Epithelial cell of proximal tubule (primary cell): Measurements from ENCODE around the gene CRK. TPM values are rescaled to one million over a fixed set of nuclear protein-coding genes. Genes with fewer than 3 reads are reported as not detected.

Experiments
- DNase-seq: peaks from one replicate; pipeline ENCODE4 v3.0.0-alpha.2; 2011; ENCODE audit warnings: low read depth
- H3K4me3 ChIP-seq: 2 replicates; pipeline ENCODE4 v1.5.1; 2011; ENCODE audit warnings: low read depth, mild to moderate bottlenecking, low read length
- total RNA-seq: library from RNA; depleted of rRNA; stranded (reverse); fragments of >200 nt; gene quantifications from 2 replicates; pipeline ENCODE4 v1.2.3, GENCODE V29; 2015
- TF ChIP-seq, protein P1 (sequence below): conservative IDR thresholded peaks from 2 replicates; pipeline ENCODE4 v1.5.1; 2012; ENCODE audit warnings: low read depth, mild to moderate bottlenecking, low read length

The CRK gene
- total RNA-seq, 1 donor from 2014 or later = 57.1 TPM

DNA sequence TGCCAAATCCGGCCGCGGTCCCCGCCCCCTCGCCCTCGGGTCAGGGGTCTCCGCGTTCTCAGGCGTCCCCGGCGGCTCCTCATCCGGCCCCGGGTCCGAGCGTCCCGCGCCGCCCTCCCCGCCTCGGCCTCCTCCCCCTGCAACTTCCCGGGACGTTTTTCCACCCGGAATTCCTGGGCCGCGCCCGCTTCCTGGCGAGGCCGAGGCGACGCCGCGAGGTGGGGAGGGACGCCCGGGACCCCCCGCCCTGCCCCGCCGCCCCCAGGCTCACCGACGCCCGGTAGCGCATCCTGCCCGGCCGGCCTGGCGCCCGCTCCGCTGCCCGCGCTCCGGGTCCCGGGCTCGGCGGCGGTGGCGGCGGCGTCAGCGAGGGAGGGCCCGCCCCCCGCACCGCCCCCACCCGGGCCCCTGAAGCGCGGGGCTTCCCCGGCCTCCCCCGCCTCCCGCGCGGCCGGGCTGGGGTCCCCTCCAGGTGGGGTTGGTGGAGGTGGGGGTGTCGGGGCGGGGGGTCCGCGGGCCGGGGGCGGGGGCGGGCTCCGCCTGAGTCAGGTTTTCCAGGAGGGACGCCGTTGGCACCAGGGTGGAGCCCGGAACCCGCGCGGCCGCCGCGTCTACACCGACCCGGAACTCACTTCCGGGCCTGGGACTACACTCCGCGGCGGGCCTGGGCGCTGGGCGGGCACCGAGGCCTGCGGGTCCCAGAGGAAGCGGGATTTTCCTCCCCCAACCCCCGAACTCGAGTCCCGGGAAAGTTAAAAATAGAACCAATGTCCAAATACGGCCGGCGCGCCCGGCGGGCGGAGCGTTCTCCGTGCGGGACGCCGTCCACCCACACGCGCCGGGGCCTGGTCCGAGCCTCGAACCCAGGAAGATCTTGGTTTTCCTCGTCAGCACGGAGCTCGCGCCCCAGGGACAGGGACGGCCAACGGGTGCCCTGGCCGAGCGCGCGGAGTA is 29.7 kb upstream of the CRK start:
- TF ChIP-seq, protein P1, sequence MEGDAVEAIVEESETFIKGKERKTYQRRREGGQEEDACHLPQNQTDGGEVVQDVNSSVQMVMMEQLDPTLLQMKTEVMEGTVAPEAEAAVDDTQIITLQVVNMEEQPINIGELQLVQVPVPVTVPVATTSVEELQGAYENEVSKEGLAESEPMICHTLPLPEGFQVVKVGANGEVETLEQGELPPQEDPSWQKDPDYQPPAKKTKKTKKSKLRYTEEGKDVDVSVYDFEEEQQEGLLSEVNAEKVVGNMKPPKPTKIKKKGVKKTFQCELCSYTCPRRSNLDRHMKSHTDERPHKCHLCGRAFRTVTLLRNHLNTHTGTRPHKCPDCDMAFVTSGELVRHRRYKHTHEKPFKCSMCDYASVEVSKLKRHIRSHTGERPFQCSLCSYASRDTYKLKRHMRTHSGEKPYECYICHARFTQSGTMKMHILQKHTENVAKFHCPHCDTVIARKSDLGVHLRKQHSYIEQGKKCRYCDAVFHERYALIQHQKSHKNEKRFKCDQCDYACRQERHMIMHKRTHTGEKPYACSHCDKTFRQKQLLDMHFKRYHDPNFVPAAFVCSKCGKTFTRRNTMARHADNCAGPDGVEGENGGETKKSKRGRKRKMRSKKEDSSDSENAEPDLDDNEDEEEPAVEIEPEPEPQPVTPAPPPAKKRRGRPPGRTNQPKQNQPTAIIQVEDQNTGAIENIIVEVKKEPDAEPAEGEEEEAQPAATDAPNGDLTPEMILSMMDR = no peak
- H3K4me3 ChIP-seq = peak overlapping the region; percentile 80
- DNase-seq = no peak

DNA sequence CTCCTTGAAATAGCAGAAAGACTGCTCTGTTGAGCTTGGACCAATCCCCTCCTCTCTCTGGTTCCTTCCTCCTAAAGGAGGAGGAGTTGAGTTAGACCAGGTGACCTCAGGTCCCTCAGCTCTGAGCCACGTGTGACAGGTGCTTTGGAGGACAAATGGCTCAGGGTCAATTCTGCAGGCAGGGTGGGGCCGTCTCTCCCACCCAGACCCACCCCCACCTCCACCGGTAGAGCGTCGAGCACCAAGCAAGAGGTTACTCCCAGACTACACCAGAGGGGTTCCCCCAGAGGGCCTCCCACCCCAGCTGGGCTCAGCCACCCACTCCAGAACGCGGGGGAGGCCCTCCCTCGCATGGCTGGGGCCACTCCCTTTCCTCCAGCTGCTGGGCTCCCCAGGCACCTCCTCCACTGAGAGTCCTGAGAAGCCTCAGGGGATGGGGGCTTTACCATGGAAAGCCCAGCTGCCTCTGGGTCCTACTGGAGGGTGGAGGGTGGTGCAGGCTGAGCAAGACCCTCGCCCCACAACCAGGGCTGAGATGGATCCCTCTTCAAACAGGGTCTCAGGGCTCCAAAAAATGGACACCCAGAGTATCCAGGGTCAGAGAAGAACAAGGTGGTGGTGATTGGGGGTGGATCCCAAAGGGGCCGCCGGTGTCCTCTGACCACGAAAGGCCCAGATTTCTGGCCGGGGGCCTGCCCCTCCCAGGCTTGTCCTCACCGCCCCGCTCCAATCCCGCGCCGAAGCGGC is 28.8 kb upstream of the CRK start:
- no peak for DNase-seq
- peak overlapping the region; percentile 80 for H3K4me3 ChIP-seq
- TF ChIP-seq, protein P1 = no peak

DNA sequence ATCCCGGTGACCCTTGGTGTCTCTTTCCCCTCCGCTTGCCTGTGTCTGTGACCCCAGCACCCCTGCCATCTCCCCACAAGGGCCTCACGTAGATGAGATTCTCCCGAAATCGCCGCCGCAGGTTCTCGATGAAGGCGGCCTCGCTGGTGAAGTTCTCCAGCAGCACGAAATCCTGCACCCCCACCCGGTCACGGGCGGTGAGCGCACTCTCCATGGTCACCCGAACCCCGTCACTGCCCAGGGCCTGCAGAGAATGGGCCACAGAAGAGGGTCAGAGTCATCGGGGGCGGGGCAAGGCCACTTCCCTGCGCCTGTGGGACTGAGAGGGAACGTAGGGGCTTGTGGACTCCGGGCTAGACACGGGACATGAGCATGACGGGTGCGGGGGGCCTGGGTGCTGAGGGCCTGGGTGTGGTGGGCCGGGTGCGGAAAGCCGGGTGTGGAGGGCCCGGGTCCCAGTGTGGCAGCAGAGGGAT is 28.1 kb upstream of the CRK start:
- peak overlapping the region; percentile 80 for H3K4me3 ChIP-seq
- TF ChIP-seq, protein P1 = no peak
- no peak for DNase-seq

DNA sequence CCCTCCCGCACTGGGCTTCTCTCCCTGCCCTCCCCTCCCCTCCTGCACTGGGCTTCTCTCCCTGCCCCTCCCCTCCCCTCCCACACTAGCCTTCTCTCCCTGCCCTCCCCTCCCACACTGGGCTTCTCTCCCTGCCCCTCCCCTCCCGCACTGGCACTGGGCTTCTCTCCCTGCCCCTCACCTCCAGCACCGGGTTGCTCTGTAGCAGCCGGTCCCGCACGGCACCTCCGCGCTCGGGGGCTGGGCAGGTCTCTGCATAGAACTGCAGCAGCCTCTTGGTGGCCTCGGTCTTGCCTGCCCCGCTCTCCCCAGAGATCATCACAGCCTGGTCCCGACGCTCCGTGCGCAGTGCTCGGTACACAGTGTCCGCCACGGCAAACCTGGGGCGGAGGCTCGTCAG is 26.6 kb upstream of the CRK start:
- no peak overlapping the region for H3K4me3 ChIP-seq
- TF ChIP-seq, protein P1 = no peak
- no peak for DNase-seq

DNA sequence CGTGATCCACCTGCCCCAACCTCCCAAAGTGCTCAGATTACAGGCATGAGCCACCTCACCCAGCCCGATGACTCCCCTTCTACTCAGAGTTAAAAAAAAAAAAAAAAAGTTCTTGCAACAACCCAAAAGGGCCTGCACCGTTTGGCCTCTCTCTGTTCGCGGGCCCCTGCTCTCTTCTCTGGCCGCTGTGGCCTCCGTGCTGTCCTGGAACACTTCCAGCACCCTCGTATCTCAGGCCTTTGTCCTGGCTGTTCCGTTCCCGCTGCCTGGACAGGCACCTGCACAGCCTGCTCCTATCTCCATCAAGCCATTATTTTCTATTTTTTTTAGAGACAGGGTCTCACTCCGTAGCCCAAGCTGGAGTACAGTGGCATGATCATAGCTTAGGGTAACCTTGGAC is 25.7 kb upstream of the CRK start:
- H3K4me3 ChIP-seq = no peak overlapping the region
- TF ChIP-seq, protein P1 = no peak
- no peak for DNase-seq

DNA sequence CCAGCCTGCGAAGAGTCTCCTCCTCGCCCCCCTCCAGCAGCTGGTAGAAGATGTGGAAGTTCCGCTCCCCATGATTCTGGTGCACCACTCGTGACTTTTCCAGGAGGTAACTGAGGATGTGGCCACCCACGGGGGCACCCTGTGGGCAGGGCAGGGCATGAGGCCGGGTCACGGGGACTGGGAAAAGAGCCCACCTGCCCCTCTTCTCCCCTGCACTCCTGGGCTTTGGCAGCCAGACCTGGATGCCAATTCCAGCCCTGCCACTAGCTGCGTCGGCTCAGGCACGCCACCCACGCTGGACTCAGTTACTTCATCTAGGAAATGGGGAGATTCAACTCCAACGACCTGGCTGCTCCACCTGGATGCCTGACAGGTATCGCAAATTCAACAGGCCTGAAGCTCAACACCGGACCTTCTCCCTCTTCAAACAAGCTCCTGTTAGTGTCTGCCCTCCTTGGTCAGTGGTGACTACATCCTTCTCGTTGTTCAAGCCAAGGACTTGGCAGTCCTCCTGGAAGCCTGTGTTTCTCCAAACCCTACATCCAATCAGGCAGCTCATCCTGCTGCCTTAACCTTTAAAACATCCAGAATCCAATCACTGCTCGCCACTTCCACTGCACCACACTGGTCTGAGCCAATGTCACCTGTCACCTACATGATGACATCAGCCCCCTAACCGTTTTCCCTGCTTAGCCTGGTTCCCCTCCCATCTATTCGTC is 24.9 kb upstream of the CRK start:
- DNase-seq = no peak
- TF ChIP-seq, protein P1 = no peak
- H3K4me3 ChIP-seq = no peak overlapping the region
